ENCODE measurements around the gene CGB1. TPM values are rescaled to one million over a fixed set of nuclear protein-coding genes. Genes with fewer than 3 reads are reported as not detected.

Gene CGB1
- total RNA-seq (2022; extraction: Qiagen RNA extraction) = 0.14 TPM in 1 of 5 replicates, not detected in the others

GRCh38 chr19:49036815-49037214, at the start of gene CGB1:
TSS of gene CGB1 (minus strand) at chr19:49036895. CDS start at chr19:49036711, 184 bp downstream.

GRCh38 chr19:49085020-49085867, 48.5 kb upstream of the CGB1 start, which contains the start of gene SNRNP70:
TSS of gene SNRNP70 (plus strand) at chr19:49085451. CDS start at chr19:49086415, 964 bp downstream.

GRCh38 chr19:49064768-49065611, 28.3 kb upstream of the CGB1 start, which contains the start of gene NTF4:
TSS of gene NTF4 (minus strand) at chr19:49064818. CDS start at chr19:49061997, 2,821 bp downstream.

GRCh38 chr19:49057636-49058234, 21.0 kb upstream of the CGB1 start, which contains the start of gene CGB7:
TSS of gene CGB7 (minus strand) at chr19:49057749. CDS start at chr19:49055375, 2,374 bp downstream.

GRCh38 chr19:49049011-49049410, 12.3 kb upstream of the CGB1 start, which contains the start of gene CGB8:
TSS of gene CGB8 (minus strand) at chr19:49049111. CDS start at chr19:49048739, 372 bp downstream.

GRCh38 chr19:49043548-49043947, 6.9 kb upstream of the CGB1 start, which contains the start of gene CGB5:
TSS of gene CGB5 (plus strand) at chr19:49043848. CDS start at chr19:49044210, 362 bp downstream.

GRCh38 chr19:49031642-49032301, 4.9 kb downstream of the CGB1 start, which contains the start of gene CGB2:
TSS of gene CGB2 (plus strand) at chr19:49031890. CDS start at chr19:49032096, 206 bp downstream.

GRCh38 chr19:49024233-49024632, 12.5 kb downstream of the CGB1 start, which contains the start of gene CGB3:
TSS of gene CGB3 (minus strand) at chr19:49024333. CDS start at chr19:49023971, 362 bp downstream.

GRCh38 chr19:49017041-49017665, 19.5 kb downstream of the CGB1 start, which contains the start of gene LHB:
TSS of gene LHB (minus strand) at chr19:49017091. CDS start at chr19:49017081, 10 bp downstream.

GRCh38 chr19:48993175-48994034, 43.3 kb downstream of the CGB1 start, which contains the start of the genes GYS1 and RUVBL2:
TSS of gene GYS1 (minus strand) at chr19:48993309. CDS start at chr19:48993112, 197 bp downstream.
TSS of gene RUVBL2 (plus strand) at chr19:48993887. CDS start at chr19:48993912, 25 bp downstream.

Other genes with a start within 250 kb of the CGB1 start
- 48.8 to 56.6 TPM (median 56.3 TPM) in 5 replicates for gene BCAT2, start 225.9 kb downstream of the CGB1 start, total RNA-seq (2022; extraction: Qiagen RNA extraction)
- gene HSD17B14, start 200.4 kb downstream of the CGB1 start, total RNA-seq (2022; extraction: Qiagen RNA extraction) = 12.1 to 15.5 TPM (median 13.1 TPM) in 5 replicates
- 1.3 to 1.5 TPM (median 1.4 TPM) in 5 replicates for gene PLEKHA4, start 168.3 kb downstream of the CGB1 start, total RNA-seq (2022; extraction: Qiagen RNA extraction)
- 76.6 to 102 TPM (median 92.1 TPM) in 5 replicates for gene PPP1R15A, start 164.5 kb downstream of the CGB1 start, total RNA-seq (2022; extraction: Qiagen RNA extraction)
- gene TULP2, start 138.2 kb downstream of the CGB1 start, total RNA-seq (2022; extraction: Qiagen RNA extraction) = not detected in 5 replicates
- gene NUCB1, start 136.6 kb downstream of the CGB1 start, total RNA-seq (2022; extraction: Qiagen RNA extraction) = 182 to 210 TPM (median 199 TPM) in 5 replicates
- gene DHDH, start 103.2 kb downstream of the CGB1 start, total RNA-seq (2022; extraction: Qiagen RNA extraction) = 0.62 to 1.5 TPM (median 1.2 TPM) in 5 replicates
- gene BAX, start 82.0 kb downstream of the CGB1 start, total RNA-seq (2022; extraction: Qiagen RNA extraction) = 254 to 381 TPM (median 326 TPM) in 5 replicates
- 16,748 to 23,741 TPM (median 18,953 TPM) in 5 replicates for gene FTL, start 71.6 kb downstream of the CGB1 start, total RNA-seq (2022; extraction: Qiagen RNA extraction)
- 17.3 to 24.3 TPM (median 21.1 TPM) in 5 replicates for gene GYS1, start 43.6 kb downstream of the CGB1 start, total RNA-seq (2022; extraction: Qiagen RNA extraction)
- 224 to 281 TPM (median 256 TPM) in 5 replicates for gene RUVBL2, start 43.0 kb downstream of the CGB1 start, total RNA-seq (2022; extraction: Qiagen RNA extraction)
- gene LHB, start 19.8 kb downstream of the CGB1 start, total RNA-seq (2022; extraction: Qiagen RNA extraction) = 0.19 TPM in 1 of 5 replicates, not detected in the others
- not detected in 5 replicates for gene CGB3, start 12.6 kb downstream of the CGB1 start, total RNA-seq (2022; extraction: Qiagen RNA extraction)
- gene CGB2, start 5.0 kb downstream of the CGB1 start, total RNA-seq (2022; extraction: Qiagen RNA extraction) = 0.12 to 0.36 TPM (median 0.24 TPM) in 4 of 5 replicates, not detected in the other
- gene CGB5, start 7.0 kb upstream of the CGB1 start, total RNA-seq (2022; extraction: Qiagen RNA extraction) = 0.20 to 0.72 TPM (median 0.42 TPM) in 4 of 5 replicates, not detected in the other
- 1.5 to 3.0 TPM (median 2.7 TPM) in 5 replicates for gene CGB8, start 12.2 kb upstream of the CGB1 start, total RNA-seq (2022; extraction: Qiagen RNA extraction)
- gene CGB7, start 20.9 kb upstream of the CGB1 start, total RNA-seq (2022; extraction: Qiagen RNA extraction) = 0.23 to 0.86 TPM (median 0.45 TPM) in 5 replicates
- 0.24 to 0.75 TPM (median 0.67 TPM) in 5 replicates for gene NTF4, start 27.9 kb upstream of the CGB1 start, total RNA-seq (2022; extraction: Qiagen RNA extraction)
- gene KCNA7, start 35.8 kb upstream of the CGB1 start, total RNA-seq (2022; extraction: Qiagen RNA extraction) = not detected in 5 replicates
- 256 to 381 TPM (median 350 TPM) in 5 replicates for gene SNRNP70, start 48.6 kb upstream of the CGB1 start, total RNA-seq (2022; extraction: Qiagen RNA extraction)
- gene LIN7B, start 77.5 kb upstream of the CGB1 start, total RNA-seq (2022; extraction: Qiagen RNA extraction) = 3.6 to 9.0 TPM (median 6.9 TPM) in 5 replicates
- gene C19orf73, start 82.2 kb upstream of the CGB1 start, total RNA-seq (2022; extraction: Qiagen RNA extraction) = 0.82 to 1.9 TPM (median 1.3 TPM) in 5 replicates
- 4.2 to 6.2 TPM (median 5.9 TPM) in 5 replicates for gene PPFIA3, start 82.6 kb upstream of the CGB1 start, total RNA-seq (2022; extraction: Qiagen RNA extraction)
- not detected in 5 replicates for gene HRC, start 118.5 kb upstream of the CGB1 start, total RNA-seq (2022; extraction: Qiagen RNA extraction)
- gene TRPM4, start 120.9 kb upstream of the CGB1 start, total RNA-seq (2022; extraction: Qiagen RNA extraction) = 6.5 to 11.6 TPM (median 8.7 TPM) in 5 replicates